ENCODE results near the gene MAN2A1.
A peak's percentile ranks its signal among the peaks of the same experiment; 100 is the strongest.

The MAN2A1 gene

GRCh38 chr5:109688970-109689739 is 572 bp upstream of the MAN2A1 start (continued):
- no peak; the same call in 1 of the 2 replicates for TF ChIP-seq ZXDB (tag by site-specific recombination; IDR thresholded peaks at IDR 0.05)
- peak; percentile 82 for TF ChIP-seq ZIC2 (tag by site-specific recombination; IDR thresholded peaks at IDR 0.05)
- no peak for TF ChIP-seq ZNF664 (tag by site-specific recombination; IDR thresholded peaks at IDR 0.05)
- TF ChIP-seq ZNF639 (tag by site-specific recombination; IDR thresholded peaks at IDR 0.05): no peak
- no peak for TF ChIP-seq ZNF544 (tag by site-specific recombination; IDR thresholded peaks at IDR 0.05)
- no peak for TF ChIP-seq ZNF747 (tag by site-specific recombination; IDR thresholded peaks at IDR 0.05)
- no peak for TF ChIP-seq ZNF184 (tag by site-specific recombination; IDR thresholded peaks at IDR 0.05)
- TF ChIP-seq ZNF555 (tag by site-specific recombination; conservative IDR thresholded peaks at IDR 0.05): no peak
- TF ChIP-seq BCL11A (tag by site-specific recombination; IDR thresholded peaks at IDR 0.05; ENCODE audit: low read depth): no peak; the same call in 1 of the 2 replicates
- TF ChIP-seq ZNF670 (tag by site-specific recombination; IDR thresholded peaks at IDR 0.05; ENCODE audit: low read depth): no peak
- no peak for TF ChIP-seq ZNF529 (tag by site-specific recombination; IDR thresholded peaks at IDR 0.05; ENCODE audit: insufficient replicate concordance)
- TF ChIP-seq ZBTB7A (tag by site-specific recombination; IDR thresholded peaks at IDR 0.05; ENCODE audit: low read depth): peak; percentile 66
- TF ChIP-seq ZNF138 (tag by site-specific recombination; IDR thresholded peaks at IDR 0.05; ENCODE audit: borderline replicate concordance): no peak
- 0 out of 2 replicates have a peak, but pooled peaks have one; percentile 31 for TF ChIP-seq ZBTB1 (tag by site-specific recombination; IDR thresholded peaks at IDR 0.05)
- TF ChIP-seq ZSCAN4 (tag by site-specific recombination; IDR thresholded peaks at IDR 0.05): no peak
- no peak for TF ChIP-seq ZNF133 (tag by site-specific recombination; IDR thresholded peaks at IDR 0.05)
- TF ChIP-seq KLF9 (tag by site-specific recombination; IDR thresholded peaks at IDR 0.05; ENCODE audit: low read depth): no peak
- no peak for TF ChIP-seq ZNF530 (tag by site-specific recombination; IDR thresholded peaks at IDR 0.05; ENCODE audit: low read depth)
- TF ChIP-seq HOXD13 (CRISPR knock-in tag; IDR thresholded peaks at IDR 0.05; ENCODE audit: borderline replicate concordance): no peak
- no peak for TF ChIP-seq ZNF600 (tag by site-specific recombination; IDR thresholded peaks at IDR 0.05)
- no peak for TF ChIP-seq ZNF354C (tag by site-specific recombination; IDR thresholded peaks at IDR 0.05; ENCODE audit: borderline replicate concordance, low read depth)
- no peak for TF ChIP-seq OVOL3 (tag by site-specific recombination; IDR thresholded peaks at IDR 0.05)
- no peak; the same call in 1 of the 2 replicates for TF ChIP-seq ZNF2 (tag by site-specific recombination; IDR thresholded peaks at IDR 0.05)
- TF ChIP-seq ZNF658 (tag by site-specific recombination; IDR thresholded peaks at IDR 0.05): no peak
- TF ChIP-seq EGR2 (tag by site-specific recombination; IDR thresholded peaks at IDR 0.05; ENCODE audit: low read depth): no peak
- no peak for TF ChIP-seq ZNF140 (tag by site-specific recombination; IDR thresholded peaks at IDR 0.05)
- TF ChIP-seq ATF2 (tag by site-specific recombination; IDR thresholded peaks at IDR 0.05; ENCODE audit: low read depth): no peak
- TF ChIP-seq ZNF521 (tag by site-specific recombination; IDR thresholded peaks at IDR 0.05): no peak
- TF ChIP-seq ZNF48 (tag by site-specific recombination; IDR thresholded peaks at IDR 0.05): no peak
- peak; percentile 59; the same call in 1 of the 2 replicates for TF ChIP-seq ZBTB20 (tag by site-specific recombination; IDR thresholded peaks at IDR 0.05)
- TF ChIP-seq ZNF175 (tag by site-specific recombination; IDR thresholded peaks at IDR 0.05): no peak
- TF ChIP-seq ZNF580 (tag by site-specific recombination; IDR thresholded peaks at IDR 0.05): no peak; the same call in 1 of the 2 replicates
- no peak for TF ChIP-seq ZNF792 (tag by site-specific recombination; IDR thresholded peaks at IDR 0.05)
- no peak for TF ChIP-seq ZNF624 (tag by site-specific recombination; IDR thresholded peaks at IDR 0.05)
- TF ChIP-seq SALL2 (tag by site-specific recombination; IDR thresholded peaks at IDR 0.05; ENCODE audit: borderline replicate concordance): no peak
- TF ChIP-seq MZF1 (tag by site-specific recombination; IDR thresholded peaks at IDR 0.05; ENCODE audit: borderline replicate concordance): no peak; the same call in 1 of the 2 replicates
- TF ChIP-seq ZNF791 (tag by site-specific recombination; IDR thresholded peaks at IDR 0.05): no peak
